Gastroesophageal sphincter (tissue), 4 donors: ENCODE data around the gene SCFD2. TPM values are rescaled to one million over a fixed set of nuclear protein-coding genes. Genes with fewer than 3 reads are reported as not detected.

Source experiments
- ATAC-seq: fragments of 150-250 bp; one replicate; pipeline ENCODE4 v1.9.1; 2016; ENCODE audit warnings: mild to moderate bottlenecking, moderate library complexity
- H3K27ac ChIP-seq, 4 donors: fragments of 200-600 bp; sonication (generic) in 3 of 4; 1 replicate in 3 of 4; 2 replicates in 1 of 4; pipeline ENCODE4 v1.5.1; 2016 to 2019
- H3K27me3 ChIP-seq: fragments of 200-600 bp; sonication (generic); one replicate; pipeline ENCODE4 v1.5.1; 2019
- H3K36me3 ChIP-seq, 2 donors: fragments of 200-600 bp; sonication (generic); one replicate each; pipeline ENCODE4 v1.5.1; 2019; ENCODE audit warnings: control low read depth in 1 of 2
- H3K4me1 ChIP-seq, 3 donors: fragments of 200-600 bp; sonication (generic); 1 replicate in 2 of 3; 2 replicates in 1 of 3; pipeline ENCODE4 v1.5.1; 2016 to 2019; ENCODE audit warnings: control low read depth in 2 of 3
- H3K4me3 ChIP-seq, 2 donors: fragments of 200-600 bp; sonication (generic); one replicate each; pipeline ENCODE4 v1.5.1; 2019; ENCODE audit warnings: mild to moderate bottlenecking in 1 of 2, moderate library complexity in 1 of 2
- H3K9me3 ChIP-seq, 3 donors: fragments of 200-600 bp; sonication (generic); one replicate each; pipeline ENCODE4 v1.5.1; 2017 to 2019; ENCODE audit warnings: control low read depth in 2 of 3
- CTCF ChIP-seq, 4 experiments: fragments of 200-600 bp in 2 of 4; fragments of 450-650 bp in 2 of 4; sonication (generic) in 1 of 4; IDR thresholded peaks; one replicate each; pipeline ENCODE4 v1.5.1; 2017 to 2019; ENCODE audit warnings: antibody characterized with exemption in 4 of 4, mild to moderate bottlenecking in 2 of 4, moderate library complexity in 2 of 4
- EP300 ChIP-seq: sonication (generic); formaldehyde crosslinking; IDR thresholded peaks from one replicate; pipeline ENCODE4 v1.6.1; 2017; ENCODE audit warnings: antibody characterized with exemption, mild to moderate bottlenecking
- POLR2A ChIP-seq, 2 donors: fragments of 450-650 bp; IDR thresholded peaks; one replicate each; pipeline ENCODE4 v1.6.1; 2017; ENCODE audit warnings: antibody characterized with exemption in 2 of 2, mild to moderate bottlenecking in 2 of 2, moderate library complexity in 1 of 2
- POLR2AphosphoS5 ChIP-seq: sonication (generic); formaldehyde crosslinking; IDR thresholded peaks from one replicate; pipeline ENCODE4 v1.6.1; 2017; ENCODE audit warnings: antibody characterized with exemption
- WGBS, 2 donors: methylation state at CpG; one replicate each; pipeline ENCODE4 v1.1.5; 2018; ENCODE audit warnings: low coverage in 1 of 2; 5-methylcytosine and 5-hydroxymethylcytosine counted together
- small RNA-seq, 4 donors: library from RNA; depleted of rRNA; stranded (forward); fragments of <200 nt; gene quantifications; one replicate each; pipeline ENCODE3, GENCODE V24; 2016
- total RNA-seq, 4 donors: library from RNA; depleted of rRNA; stranded (reverse); fragments of >200 nt; gene quantifications; one replicate each; pipeline ENCODE4 v1.1.0, GENCODE V29; 2016

SCFD2 gene
- total RNA-seq, 4 donors from 2014 or later: 8.9 to 17.6 (median 14.6) TPM

- Histone ChIP-seq H3K9me3 (no peaks in the 10 kb centered on the region), H3K27ac (peak overlapping the region in 3 of 4 donors; percentile 40 to 71 (median 52)), H3K27me3 (no peaks in the 10 kb centered on the region), H3K36me3 (no peaks in the 10 kb centered on the region), H3K4me3 (no peak overlapping the region), H3K4me1 (peaks cover 6 to 37% (median 12%) of the 10 kb centered on the region in 3 donors)
- no peak for ATAC-seq
- WGBS, 2 donors: 10 to 33% methylated on average over 2 to 3 of the region's 3 CpGs
- no peak for TF ChIP-seq EP300
- TF ChIP-seq CTCF (IDR thresholded peaks at IDR 0.05): no peak
- TF ChIP-seq POLR2A (IDR thresholded peaks at IDR 0.05): no peak
- TF ChIP-seq POLR2AphosphoS5: no peak
These were observed 540.3 kb downstream of the SCFD2 start for GRCh38 chr4:52825460-52826090.

- peak; percentile 79 for ATAC-seq
- no peaks in the 10 kb centered on the region for H3K9me3 ChIP-seq
- WGBS, 2 donors: 16 to 30% methylated on average over 3 to 8 of the region's 12 CpGs
- H3K4me1 ChIP-seq: peaks cover 6 to 37% (median 12%) of the 10 kb centered on the region in 3 donors
- TF ChIP-seq POLR2AphosphoS5: peak; percentile 62
- no peak for TF ChIP-seq EP300
- TF ChIP-seq CTCF (IDR thresholded peaks at IDR 0.05): no peak
- TF ChIP-seq POLR2A (IDR thresholded peaks at IDR 0.05): no peak
- H3K36me3 ChIP-seq: no peaks in the 10 kb centered on the region
- peak overlapping the region; percentile 40 to 71 (median 54) for H3K27ac ChIP-seq
- H3K4me3 ChIP-seq: no peak overlapping the region
- no peaks in the 10 kb centered on the region for H3K27me3 ChIP-seq
These were observed 541.0 kb downstream of the SCFD2 start for GRCh38 chr4:52824603-52825459.

- WGBS, 2 donors: 86% methylated on average over 1 of the region's 6 CpGs; no CpG with 5 or more reads in 1 of the 2 donors
- TF ChIP-seq POLR2AphosphoS5 (no peak), POLR2A (IDR thresholded peaks at IDR 0.05) (no peak), CTCF (IDR thresholded peaks at IDR 0.05) (no peak), EP300 (no peak)
- H3K36me3 ChIP-seq: no peaks in the 10 kb centered on the region
These were observed 541.6 kb downstream of the SCFD2 start for GRCh38 chr4:52824270-52824602.

GRCh38 chr4:52823702-52824092 lies 542.2 kb downstream of the SCFD2 start:
- Histone ChIP-seq H3K4me3 (no peak overlapping the region), H3K4me1 (peaks cover 6 to 37% (median 12%) of the 10 kb centered on the region in 3 donors), H3K36me3 (no peaks in the 10 kb centered on the region), H3K9me3 (no peaks in the 10 kb centered on the region), H3K27me3 (no peaks in the 10 kb centered on the region), H3K27ac (peak overlapping the region in 3 of 4 donors; percentile 42 to 71 (median 52))
- no peak for ATAC-seq
- WGBS, 2 donors: 50 to 100% methylated on average over 1 of the region's 1 CpG
- no peak for TF ChIP-seq EP300
- no peak for TF ChIP-seq POLR2A (IDR thresholded peaks at IDR 0.05)

More at GRCh38 chr4:52824270-52824602, 541.6 kb downstream of the SCFD2 start:
- Histone ChIP-seq H3K9me3 (no peaks in the 10 kb centered on the region), H3K27me3 (no peaks in the 10 kb centered on the region), H3K4me3 (no peak overlapping the region), H3K27ac (peak overlapping the region; percentile 40 to 71 (median 54)), H3K4me1 (peaks cover 6 to 37% (median 12%) of the 10 kb centered on the region in 3 donors)
- ATAC-seq: no peak

Small RNA genes lying within 50 kb of the gene (small RNA-seq; reads per million reads assigned to genes)
- 0 reads per million in 4 donors for gene RNU6-310P

Other genes starting within 250 kb of the SCFD2 start
- gene FIP1L1, start 11.6 kb upstream of the SCFD2 start, total RNA-seq: 10 to 100 TPM; 40.8 to 56.4 (median 43.8) TPM
- gene LNX1, start 225.4 kb upstream of the SCFD2 start, total RNA-seq: 10 to 100 TPM in 2 of 4 donors, 1 to 10 TPM in 2; 2.6 to 13.6 (median 7.2) TPM